ENCODE data around the gene ETFA. TPM values are rescaled to one million over a fixed set of nuclear protein-coding genes. Genes with fewer than 3 reads are reported as not detected.

The ETFA gene
- total and polyA plus RNA-seq, 2 of the 8 experiments (the other 6 are each of a cell fraction or from before 2014, with no cell fraction given): 60.9 to 90.0 TPM

DNA sequence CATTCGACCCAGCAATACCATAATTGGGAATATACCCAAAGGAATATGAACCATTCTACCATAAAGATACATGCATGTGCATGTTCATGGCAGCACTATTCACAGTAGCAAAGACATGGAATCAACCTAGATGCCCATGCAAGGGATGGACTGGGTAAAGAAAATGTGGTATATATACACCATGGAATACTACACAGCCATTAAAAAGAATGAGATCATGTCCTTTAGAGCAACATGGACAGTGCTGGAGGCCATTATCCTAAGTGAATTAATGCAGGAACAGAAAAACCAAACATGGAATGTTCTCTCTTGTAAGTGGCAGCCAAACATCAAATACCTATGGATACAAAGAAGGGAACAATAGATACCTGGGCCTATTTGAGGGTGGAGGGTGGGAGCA, 7.4 kb downstream of the ETFA start (continued):
- TF ChIP-seq, protein P1, sequence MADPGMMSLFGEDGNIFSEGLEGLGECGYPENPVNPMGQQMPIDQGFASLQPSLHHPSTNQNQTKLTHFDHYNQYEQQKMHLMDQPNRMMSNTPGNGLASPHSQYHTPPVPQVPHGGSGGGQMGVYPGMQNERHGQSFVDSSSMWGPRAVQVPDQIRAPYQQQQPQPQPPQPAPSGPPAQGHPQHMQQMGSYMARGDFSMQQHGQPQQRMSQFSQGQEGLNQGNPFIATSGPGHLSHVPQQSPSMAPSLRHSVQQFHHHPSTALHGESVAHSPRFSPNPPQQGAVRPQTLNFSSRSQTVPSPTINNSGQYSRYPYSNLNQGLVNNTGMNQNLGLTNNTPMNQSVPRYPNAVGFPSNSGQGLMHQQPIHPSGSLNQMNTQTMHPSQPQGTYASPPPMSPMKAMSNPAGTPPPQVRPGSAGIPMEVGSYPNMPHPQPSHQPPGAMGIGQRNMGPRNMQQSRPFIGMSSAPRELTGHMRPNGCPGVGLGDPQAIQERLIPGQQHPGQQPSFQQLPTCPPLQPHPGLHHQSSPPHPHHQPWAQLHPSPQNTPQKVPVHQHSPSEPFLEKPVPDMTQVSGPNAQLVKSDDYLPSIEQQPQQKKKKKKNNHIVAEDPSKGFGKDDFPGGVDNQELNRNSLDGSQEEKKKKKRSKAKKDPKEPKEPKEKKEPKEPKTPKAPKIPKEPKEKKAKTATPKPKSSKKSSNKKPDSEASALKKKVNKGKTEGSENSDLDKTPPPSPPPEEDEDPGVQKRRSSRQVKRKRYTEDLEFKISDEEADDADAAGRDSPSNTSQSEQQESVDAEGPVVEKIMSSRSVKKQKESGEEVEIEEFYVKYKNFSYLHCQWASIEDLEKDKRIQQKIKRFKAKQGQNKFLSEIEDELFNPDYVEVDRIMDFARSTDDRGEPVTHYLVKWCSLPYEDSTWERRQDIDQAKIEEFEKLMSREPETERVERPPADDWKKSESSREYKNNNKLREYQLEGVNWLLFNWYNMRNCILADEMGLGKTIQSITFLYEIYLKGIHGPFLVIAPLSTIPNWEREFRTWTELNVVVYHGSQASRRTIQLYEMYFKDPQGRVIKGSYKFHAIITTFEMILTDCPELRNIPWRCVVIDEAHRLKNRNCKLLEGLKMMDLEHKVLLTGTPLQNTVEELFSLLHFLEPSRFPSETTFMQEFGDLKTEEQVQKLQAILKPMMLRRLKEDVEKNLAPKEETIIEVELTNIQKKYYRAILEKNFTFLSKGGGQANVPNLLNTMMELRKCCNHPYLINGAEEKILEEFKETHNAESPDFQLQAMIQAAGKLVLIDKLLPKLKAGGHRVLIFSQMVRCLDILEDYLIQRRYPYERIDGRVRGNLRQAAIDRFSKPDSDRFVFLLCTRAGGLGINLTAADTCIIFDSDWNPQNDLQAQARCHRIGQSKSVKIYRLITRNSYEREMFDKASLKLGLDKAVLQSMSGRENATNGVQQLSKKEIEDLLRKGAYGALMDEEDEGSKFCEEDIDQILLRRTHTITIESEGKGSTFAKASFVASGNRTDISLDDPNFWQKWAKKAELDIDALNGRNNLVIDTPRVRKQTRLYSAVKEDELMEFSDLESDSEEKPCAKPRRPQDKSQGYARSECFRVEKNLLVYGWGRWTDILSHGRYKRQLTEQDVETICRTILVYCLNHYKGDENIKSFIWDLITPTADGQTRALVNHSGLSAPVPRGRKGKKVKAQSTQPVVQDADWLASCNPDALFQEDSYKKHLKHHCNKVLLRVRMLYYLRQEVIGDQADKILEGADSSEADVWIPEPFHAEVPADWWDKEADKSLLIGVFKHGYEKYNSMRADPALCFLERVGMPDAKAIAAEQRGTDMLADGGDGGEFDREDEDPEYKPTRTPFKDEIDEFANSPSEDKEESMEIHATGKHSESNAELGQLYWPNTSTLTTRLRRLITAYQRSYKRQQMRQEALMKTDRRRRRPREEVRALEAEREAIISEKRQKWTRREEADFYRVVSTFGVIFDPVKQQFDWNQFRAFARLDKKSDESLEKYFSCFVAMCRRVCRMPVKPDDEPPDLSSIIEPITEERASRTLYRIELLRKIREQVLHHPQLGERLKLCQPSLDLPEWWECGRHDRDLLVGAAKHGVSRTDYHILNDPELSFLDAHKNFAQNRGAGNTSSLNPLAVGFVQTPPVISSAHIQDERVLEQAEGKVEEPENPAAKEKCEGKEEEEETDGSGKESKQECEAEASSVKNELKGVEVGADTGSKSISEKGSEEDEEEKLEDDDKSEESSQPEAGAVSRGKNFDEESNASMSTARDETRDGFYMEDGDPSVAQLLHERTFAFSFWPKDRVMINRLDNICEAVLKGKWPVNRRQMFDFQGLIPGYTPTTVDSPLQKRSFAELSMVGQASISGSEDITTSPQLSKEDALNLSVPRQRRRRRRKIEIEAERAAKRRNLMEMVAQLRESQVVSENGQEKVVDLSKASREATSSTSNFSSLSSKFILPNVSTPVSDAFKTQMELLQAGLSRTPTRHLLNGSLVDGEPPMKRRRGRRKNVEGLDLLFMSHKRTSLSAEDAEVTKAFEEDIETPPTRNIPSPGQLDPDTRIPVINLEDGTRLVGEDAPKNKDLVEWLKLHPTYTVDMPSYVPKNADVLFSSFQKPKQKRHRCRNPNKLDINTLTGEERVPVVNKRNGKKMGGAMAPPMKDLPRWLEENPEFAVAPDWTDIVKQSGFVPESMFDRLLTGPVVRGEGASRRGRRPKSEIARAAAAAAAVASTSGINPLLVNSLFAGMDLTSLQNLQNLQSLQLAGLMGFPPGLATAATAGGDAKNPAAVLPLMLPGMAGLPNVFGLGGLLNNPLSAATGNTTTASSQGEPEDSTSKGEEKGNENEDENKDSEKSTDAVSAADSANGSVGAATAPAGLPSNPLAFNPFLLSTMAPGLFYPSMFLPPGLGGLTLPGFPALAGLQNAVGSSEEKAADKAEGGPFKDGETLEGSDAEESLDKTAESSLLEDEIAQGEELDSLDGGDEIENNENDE (IDR thresholded peaks at IDR 0.05; ENCODE audit: insufficient replicate concordance, low read length): no peak
- TF ChIP-seq, protein P2, sequence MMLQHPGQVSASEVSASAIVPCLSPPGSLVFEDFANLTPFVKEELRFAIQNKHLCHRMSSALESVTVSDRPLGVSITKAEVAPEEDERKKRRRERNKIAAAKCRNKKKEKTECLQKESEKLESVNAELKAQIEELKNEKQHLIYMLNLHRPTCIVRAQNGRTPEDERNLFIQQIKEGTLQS (IDR thresholded peaks at IDR 0.05; ENCODE audit: insufficient read depth, low read depth, low read length): no peak
- no peak for TF ChIP-seq RFX5 (IDR thresholded peaks at IDR 0.05; ENCODE audit: borderline replicate concordance, low read depth, low read length)
- TF ChIP-seq SUZ12 (IDR thresholded peaks at IDR 0.05; ENCODE audit: low read length): no peak
- TF ChIP-seq RAD21 (IDR thresholded peaks at IDR 0.05 in 1 of 2, conservative IDR thresholded peaks at IDR 0.05 in 1 of 2; ENCODE audit: low read depth in 2 of 2, low read length in 2 of 2): no peak
- no peak for TF ChIP-seq TAF7 (optimal IDR thresholded peaks at IDR 0.05; ENCODE audit: borderline replicate concordance, low read depth, low read length)

Measured in H1 (cell line).